IPS-18a (cell line): ENCODE data around the gene ARFGAP1.

Source experiments
- H3K27ac ChIP-seq: one replicate; pipeline ENCODE4 v1.5.1; 2013; ENCODE audit warnings: low read length
- H3K27me3 ChIP-seq: one replicate; pipeline ENCODE4 v1.6.1; 2013; ENCODE audit warnings: mild to moderate bottlenecking, low read length; ENCODE audit not compliant: control insufficient read depth, insufficient read depth
- H3K36me3 ChIP-seq: one replicate; pipeline ENCODE4 v1.6.1; 2013; ENCODE audit warnings: low read depth, low read length; ENCODE audit not compliant: control insufficient read depth
- H3K4me1 ChIP-seq: one replicate; pipeline ENCODE4 v1.6.1; 2013; ENCODE audit warnings: low read depth, low read length; ENCODE audit not compliant: control insufficient read depth
- H3K4me3 ChIP-seq: one replicate; pipeline ENCODE4 v1.5.1; 2013; ENCODE audit warnings: low read length
- H3K9ac ChIP-seq: one replicate; pipeline ENCODE4 v1.6.1; 2013; ENCODE audit warnings: mild to moderate bottlenecking, low read length, moderate library complexity
- H3K9me3 ChIP-seq: one replicate; pipeline ENCODE4 v1.6.1; 2013; ENCODE audit warnings: low read depth, low read length; ENCODE audit not compliant: control insufficient read depth

ARFGAP1 gene

DNA sequence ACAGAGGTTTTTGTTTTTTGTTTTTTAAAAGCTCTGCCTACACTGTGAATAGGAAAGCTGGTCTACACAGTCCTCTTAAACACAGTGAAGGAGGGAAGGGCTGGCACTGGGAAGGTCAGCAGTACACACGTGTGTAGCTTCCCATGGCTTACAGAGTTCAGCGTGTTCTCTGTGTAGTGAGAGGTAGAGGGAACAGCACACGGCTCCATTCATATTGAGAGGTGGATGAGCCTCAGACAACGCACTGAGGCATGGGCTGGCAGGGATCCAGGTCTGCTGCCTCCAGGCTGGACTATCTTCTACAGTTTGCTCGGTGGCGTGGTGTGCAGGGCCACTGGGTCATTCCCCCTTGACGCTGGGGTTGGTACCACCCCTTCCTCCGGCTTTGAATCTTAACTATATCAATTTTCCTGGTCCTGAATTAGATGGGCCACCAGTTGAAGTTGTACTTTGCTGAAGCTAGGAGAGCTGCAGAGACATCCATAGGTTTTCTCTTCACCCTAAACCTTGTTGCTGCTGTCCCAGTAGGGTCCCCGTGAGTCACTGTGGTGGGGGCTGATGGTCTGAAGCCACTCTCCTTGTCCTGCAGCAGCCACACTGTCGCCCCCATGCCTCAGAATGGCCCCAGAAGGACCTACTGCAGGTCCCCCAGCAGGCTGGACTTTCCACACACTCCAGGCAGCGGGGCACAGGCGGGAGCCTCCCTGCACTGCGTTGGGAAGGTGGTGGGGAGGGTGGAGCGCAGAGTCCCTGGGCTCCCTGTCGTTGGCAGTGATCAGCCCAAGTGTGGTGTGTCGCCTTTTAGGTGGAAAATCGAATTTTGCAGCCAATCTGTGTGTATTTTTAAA lies 2.0 kb downstream of the ARFGAP1 start:
- H3K36me3 ChIP-seq: peaks cover 32% of the 10 kb centered on the region
- H3K9me3 ChIP-seq: no peaks in the 10 kb centered on the region
- H3K27ac ChIP-seq: no peak overlapping the region
- no peaks in the 10 kb centered on the region for H3K4me1 ChIP-seq
- H3K9ac ChIP-seq: no peak overlapping the region
- H3K27me3 ChIP-seq: no peaks in the 10 kb centered on the region
- no peak overlapping the region for H3K4me3 ChIP-seq

DNA sequence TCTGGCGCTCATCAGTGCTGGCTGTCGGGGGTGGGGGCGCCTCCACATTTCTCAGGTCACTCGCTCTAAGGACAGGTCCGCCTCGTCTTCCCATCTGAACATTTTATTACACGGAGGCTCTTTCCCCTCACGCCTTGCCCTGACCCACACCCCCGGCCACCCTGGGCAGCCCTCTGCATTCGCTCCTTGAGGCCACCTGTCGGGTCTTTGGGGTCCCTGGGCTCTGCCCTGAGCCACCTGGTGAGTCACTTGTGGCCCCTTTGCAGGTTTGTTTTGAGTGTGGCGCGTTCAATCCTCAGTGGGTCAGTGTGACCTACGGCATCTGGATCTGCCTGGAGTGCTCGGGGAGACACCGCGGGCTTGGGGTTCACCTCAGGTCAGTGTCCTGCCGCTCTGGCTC lies 3.2 kb downstream of the ARFGAP1 start:
- Histone ChIP-seq H3K27me3 (no peaks in the 10 kb centered on the region), H3K36me3 (peaks cover 42% of the 10 kb centered on the region), H3K4me1 (no peaks in the 10 kb centered on the region), H3K9me3 (no peaks in the 10 kb centered on the region), H3K27ac (no peak overlapping the region), H3K4me3 (no peak overlapping the region), H3K9ac (no peak overlapping the region)

DNA sequence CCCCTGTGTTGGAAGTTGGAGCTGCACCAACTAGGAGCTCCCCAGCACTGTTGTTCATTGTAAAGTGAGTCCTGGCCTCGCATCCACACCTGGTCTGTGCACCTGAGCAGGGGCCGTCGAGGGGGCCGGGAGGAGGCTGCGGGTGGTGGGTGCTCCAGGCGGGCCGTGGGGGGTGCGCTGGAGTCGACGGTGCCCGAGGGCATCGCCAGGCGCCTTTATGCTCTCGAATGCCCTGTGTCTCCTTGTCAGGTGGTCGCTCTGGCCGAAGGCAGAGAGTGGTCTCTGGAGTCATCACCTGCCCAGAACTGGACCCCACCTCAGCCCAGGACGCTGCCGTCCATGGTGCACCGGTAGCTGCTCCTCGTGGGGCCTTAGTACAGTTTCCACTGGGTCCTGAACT lies 4.3 kb downstream of the ARFGAP1 start:
- H3K9ac ChIP-seq: no peak overlapping the region
- H3K4me3 ChIP-seq: no peak overlapping the region
- H3K36me3 ChIP-seq: peaks cover 42% of the 10 kb centered on the region
- no peaks in the 10 kb centered on the region for H3K27me3 ChIP-seq
- H3K4me1 ChIP-seq: no peaks in the 10 kb centered on the region
- H3K27ac ChIP-seq: no peak overlapping the region
- H3K9me3 ChIP-seq: no peaks in the 10 kb centered on the region

DNA sequence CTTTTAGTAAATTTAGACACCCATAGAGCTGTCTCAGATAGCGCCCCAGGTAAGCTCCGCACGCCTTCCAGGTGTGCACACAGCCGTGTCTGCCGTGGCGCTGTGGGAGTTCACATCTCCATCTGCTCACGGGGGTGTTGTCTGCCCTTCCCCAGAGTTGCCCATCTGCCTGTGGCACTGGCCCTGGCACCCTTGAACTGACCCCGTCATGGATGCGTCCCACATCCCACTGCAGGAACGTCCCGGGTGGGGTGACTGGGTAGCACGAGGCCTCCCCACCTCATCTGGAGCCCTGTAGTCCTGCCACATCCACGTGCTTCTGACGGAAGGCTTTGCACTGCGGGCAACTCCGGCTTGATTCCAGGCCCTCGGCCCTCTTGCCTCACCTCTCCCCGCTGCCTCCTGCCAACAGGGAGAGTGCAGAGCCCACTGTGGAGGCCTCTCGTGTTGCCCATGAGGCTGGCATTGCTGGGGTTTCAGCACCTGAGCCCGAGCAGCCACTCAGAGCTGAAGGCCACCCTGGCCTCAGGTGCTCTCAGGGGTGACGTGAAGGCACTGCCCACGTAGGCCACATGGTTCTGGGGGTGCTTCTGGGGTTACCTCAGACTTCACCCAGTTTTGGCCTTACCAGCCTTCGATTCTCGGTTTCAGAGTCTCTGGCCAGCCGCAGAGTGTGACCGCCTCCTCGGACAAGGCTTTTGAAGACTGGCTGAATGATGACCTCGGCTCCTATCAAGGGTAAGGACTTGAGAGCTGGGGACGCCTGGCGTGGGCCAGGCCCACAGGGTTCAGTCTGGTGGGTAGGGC lies 5.1 kb downstream of the ARFGAP1 start:
- no peak overlapping the region for H3K4me3 ChIP-seq
- H3K27me3 ChIP-seq: no peaks in the 10 kb centered on the region
- H3K36me3 ChIP-seq: peaks cover 45% of the 10 kb centered on the region
- no peak overlapping the region for H3K9ac ChIP-seq
- no peak overlapping the region for H3K27ac ChIP-seq
- no peaks in the 10 kb centered on the region for H3K9me3 ChIP-seq
- no peaks in the 10 kb centered on the region for H3K4me1 ChIP-seq

DNA sequence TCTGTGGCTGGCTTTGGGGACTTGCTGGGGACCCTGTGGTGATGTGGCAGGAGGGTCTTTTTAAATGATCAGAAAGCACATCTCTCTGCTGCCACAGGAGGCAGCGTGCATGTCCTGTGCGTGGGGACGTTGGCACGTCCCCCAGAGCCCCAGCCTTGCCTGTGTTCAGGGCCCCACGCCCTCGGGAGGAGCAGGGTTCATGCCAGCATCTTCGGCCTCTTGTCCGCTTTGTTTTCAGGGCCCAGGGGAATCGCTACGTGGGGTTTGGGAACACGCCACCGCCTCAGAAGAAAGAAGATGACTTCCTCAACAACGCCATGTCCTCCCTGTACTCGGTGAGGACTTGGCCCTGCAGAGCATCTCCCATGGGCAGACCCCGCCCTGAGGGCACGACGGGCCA lies 6.0 kb downstream of the ARFGAP1 start:
- Histone ChIP-seq H3K4me1 (no peaks in the 10 kb centered on the region), H3K27me3 (no peaks in the 10 kb centered on the region), H3K36me3 (peaks cover 55% of the 10 kb centered on the region), H3K9ac (no peak overlapping the region), H3K9me3 (no peaks in the 10 kb centered on the region), H3K4me3 (no peak overlapping the region), H3K27ac (no peak overlapping the region)

DNA sequence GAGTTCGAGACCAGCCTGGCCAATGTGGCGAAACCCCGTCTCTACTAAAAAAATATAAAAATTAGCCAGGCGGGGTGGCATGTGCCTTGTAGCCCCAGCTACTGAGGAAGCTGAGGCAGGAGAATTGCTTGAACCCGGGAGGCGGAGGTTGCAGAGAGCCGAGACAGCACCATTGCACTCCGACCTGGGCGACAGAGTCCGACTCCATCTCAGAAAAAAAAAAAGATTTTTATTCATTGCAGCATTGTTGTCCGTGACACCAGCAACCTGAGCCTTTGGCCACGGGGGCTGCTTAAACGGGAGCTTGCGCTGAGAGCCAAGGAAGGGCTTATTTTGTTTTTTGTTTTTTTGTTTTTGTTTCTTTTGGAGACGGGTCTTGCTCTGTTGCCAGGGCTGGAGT lies 7.3 kb downstream of the ARFGAP1 start:
- H3K27me3 ChIP-seq: no peaks in the 10 kb centered on the region
- no peak overlapping the region for H3K9ac ChIP-seq
- no peak overlapping the region for H3K27ac ChIP-seq
- no peaks in the 10 kb centered on the region for H3K9me3 ChIP-seq
- H3K4me3 ChIP-seq: no peak overlapping the region
- peaks cover 55% of the 10 kb centered on the region for H3K36me3 ChIP-seq
- no peaks in the 10 kb centered on the region for H3K4me1 ChIP-seq

DNA sequence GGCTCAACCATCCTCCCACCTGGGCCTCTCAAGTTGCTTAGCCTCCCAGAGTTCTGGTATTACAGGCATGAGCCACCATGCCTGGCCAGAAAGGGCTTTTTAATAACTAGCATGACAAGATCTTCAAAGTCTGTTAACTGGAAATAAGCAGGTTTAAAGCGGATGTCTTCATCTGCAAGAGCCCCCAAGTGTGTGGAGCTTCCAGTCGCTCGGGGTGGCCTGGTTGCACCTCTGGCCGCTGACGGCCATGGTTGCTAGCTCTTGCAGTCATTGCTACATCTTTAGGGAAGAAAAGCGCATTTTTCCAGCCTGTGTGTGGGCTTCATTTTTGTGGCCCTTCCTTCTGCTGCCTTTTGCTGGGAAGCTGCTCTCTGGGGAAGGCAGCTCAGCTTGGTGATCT lies 7.8 kb downstream of the ARFGAP1 start:
- H3K27ac ChIP-seq: no peak overlapping the region
- H3K9me3 ChIP-seq: no peaks in the 10 kb centered on the region
- no peaks in the 10 kb centered on the region for H3K27me3 ChIP-seq
- H3K4me1 ChIP-seq: no peaks in the 10 kb centered on the region
- no peak overlapping the region for H3K4me3 ChIP-seq
- H3K9ac ChIP-seq: no peak overlapping the region
- H3K36me3 ChIP-seq: peaks cover 55% of the 10 kb centered on the region

DNA sequence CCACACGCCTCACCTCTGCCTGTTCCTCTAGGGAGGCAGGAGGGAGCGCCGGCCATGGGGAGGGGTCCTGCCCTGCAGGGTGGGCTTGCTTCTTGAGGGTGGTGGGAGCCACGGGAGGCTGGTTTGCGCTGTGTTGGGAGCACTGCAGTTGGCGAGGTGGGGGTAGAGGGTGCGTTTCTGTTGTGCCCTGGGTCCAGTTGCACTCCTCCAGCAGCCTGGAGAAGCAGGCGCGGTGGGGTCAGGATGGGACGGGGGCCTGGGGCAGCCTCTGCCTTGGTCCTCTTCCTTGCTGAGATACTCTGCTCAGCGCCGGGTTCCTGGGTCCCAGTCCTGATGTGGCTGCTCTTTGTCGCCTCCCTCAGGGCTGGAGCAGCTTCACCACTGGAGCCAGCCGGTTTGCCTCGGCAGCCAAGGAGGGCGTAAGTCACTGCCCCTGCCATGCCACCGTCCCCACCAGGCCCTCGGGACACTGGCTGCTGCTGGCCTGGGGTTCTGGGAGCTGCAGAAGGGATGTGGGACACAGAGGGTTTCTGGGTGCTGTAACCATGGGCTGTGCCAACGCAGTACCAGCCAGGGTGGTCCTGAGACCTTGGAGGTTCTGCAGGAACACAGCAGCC lies 8.4 kb downstream of the ARFGAP1 start:
- Histone ChIP-seq H3K36me3 (peaks cover 52% of the 10 kb centered on the region), H3K9me3 (no peaks in the 10 kb centered on the region), H3K27me3 (no peaks in the 10 kb centered on the region), H3K4me1 (no peaks in the 10 kb centered on the region), H3K27ac (no peak overlapping the region), H3K4me3 (no peak overlapping the region), H3K9ac (no peak overlapping the region)

DNA sequence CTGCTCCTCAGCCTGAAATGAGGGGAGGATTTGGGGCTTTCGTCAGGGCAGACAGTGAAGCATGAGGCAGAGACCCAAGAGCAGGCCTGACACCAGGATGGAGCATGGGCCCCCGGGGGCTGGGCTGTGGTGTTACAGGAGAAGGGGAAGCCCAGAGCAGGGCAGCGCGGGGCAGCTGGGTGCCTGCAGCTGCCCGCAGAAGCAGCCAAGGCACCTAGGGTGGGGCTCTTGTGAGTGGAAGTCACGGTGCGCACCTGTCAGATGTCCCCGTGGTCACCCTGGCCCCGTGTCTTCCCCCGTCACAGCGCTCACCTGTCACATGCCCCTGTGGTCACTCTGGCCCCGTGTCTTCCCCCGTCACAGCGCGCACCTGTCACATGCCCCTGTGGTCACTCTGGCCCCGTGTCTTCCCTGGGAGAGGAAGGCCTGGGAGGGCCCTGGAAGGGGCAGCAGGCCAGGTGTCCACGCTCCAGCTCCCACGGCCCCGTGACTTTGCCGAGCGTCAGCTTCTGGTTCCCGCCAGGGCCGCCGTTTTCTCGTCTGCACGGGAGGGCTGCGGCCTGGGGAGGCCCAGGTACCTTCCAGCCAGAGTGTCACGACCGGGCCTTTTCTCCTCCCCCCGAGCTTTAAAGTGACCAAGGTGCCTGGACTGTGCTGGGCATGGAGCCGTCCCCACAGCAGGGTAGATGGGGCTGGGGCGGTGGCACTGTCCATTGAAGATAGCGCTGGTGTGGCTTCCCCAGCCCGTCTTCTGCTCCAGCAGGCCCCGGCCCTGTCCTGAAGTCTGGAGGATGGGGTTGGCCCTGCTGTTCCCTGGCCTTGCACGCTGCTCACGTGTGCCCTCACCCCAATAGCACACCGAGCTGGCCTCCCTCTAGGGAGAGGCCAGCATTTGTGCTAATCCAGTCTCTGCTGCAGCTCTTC lies 9.4 kb downstream of the ARFGAP1 start:
- no peak overlapping the region for H3K9ac ChIP-seq
- no peak overlapping the region for H3K4me3 ChIP-seq
- no peak overlapping the region for H3K27ac ChIP-seq
- no peaks in the 10 kb centered on the region for H3K4me1 ChIP-seq
- H3K27me3 ChIP-seq: no peaks in the 10 kb centered on the region
- no peaks in the 10 kb centered on the region for H3K9me3 ChIP-seq
- peaks cover 43% of the 10 kb centered on the region for H3K36me3 ChIP-seq

DNA sequence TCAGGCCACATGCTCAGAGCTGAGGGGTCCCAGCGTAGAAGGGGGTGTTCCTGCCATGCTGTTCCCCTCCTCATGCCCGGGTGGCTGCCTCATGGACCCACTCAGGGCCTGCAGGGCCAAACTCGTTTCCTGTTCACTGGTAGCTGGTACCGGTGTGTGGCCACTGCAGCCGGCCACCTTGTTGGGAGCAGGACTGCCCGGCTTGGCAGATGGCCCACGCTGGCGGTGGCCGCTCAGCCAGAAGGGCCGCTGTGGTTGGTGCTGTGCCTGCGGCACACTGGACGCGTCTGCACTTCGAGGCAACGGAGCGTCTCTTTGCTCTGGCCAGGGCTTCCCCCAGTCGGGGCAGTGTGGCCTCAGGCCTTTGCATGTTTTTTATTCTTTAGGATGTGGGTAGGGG lies 10.3 kb downstream of the ARFGAP1 start:
- no peaks in the 10 kb centered on the region for H3K9me3 ChIP-seq
- no peaks in the 10 kb centered on the region for H3K4me1 ChIP-seq
- no peak overlapping the region for H3K9ac ChIP-seq
- peaks cover 34% of the 10 kb centered on the region for H3K36me3 ChIP-seq
- no peaks in the 10 kb centered on the region for H3K27me3 ChIP-seq
- no peak overlapping the region for H3K4me3 ChIP-seq
- H3K27ac ChIP-seq: no peak overlapping the region
